HepG2 (cell line): ENCODE measurements around the gene WDR18. TPM values are rescaled to one million over a fixed set of nuclear protein-coding genes. Genes with fewer than 3 reads are reported as not detected.

ENCODE experiments used
- CCAR2 ChIP-seq: fragments of 200-400 bp; formaldehyde crosslinking; optimal IDR thresholded peaks from 2 replicates; pipeline ENCODE3; 2018; ENCODE audit warnings: low read depth, mild to moderate bottlenecking, low read length, moderate library complexity
- CREM ChIP-seq, 2 experiments: sonication (generic) in 1 of 2; formaldehyde crosslinking in 1 of 2; IDR thresholded peaks; 2 replicates each; pipeline versions ENCODE4 v1.4.0 to v1.6.1; 2016 to 2020; ENCODE audit warnings: antibody characterized with exemption in 1 of 2, mild to moderate bottlenecking in 1 of 2, missing genetic modification reagents in 1 of 2
- DNMT3B ChIP-seq: conservative IDR thresholded peaks from 2 replicates; pipeline ENCODE4 v1.6.1; 2016; ENCODE audit warnings: missing biosample characterization, control low read depth
- GLI4 ChIP-seq: sonication (generic); formaldehyde crosslinking; IDR thresholded peaks from 2 replicates; pipeline ENCODE4 v1.5.1; 2020; ENCODE audit warnings: missing genetic modification reagents, mild to moderate bottlenecking, moderate library complexity, borderline replicate concordance
- KLF6 ChIP-seq: IDR thresholded peaks from 2 replicates; pipeline ENCODE4 v1.8.0; 2016; ENCODE audit warnings: missing biosample characterization, missing genetic modification reagents
- PRMT3 ChIP-seq: sonication (generic); formaldehyde crosslinking; IDR thresholded peaks from 2 replicates; pipeline ENCODE4 v1.8.1; 2022; ENCODE audit warnings: low read depth, mild to moderate bottlenecking, moderate library complexity, missing genetic modification reagents, borderline replicate concordance
- REL ChIP-seq: sonication (generic); formaldehyde crosslinking; conservative IDR thresholded peaks from 2 replicates; pipeline ENCODE4 v1.8.0; 2022; ENCODE audit warnings: mild to moderate bottlenecking, missing genetic modification reagents, moderate library complexity
- REXO4 ChIP-seq: sonication (generic); formaldehyde crosslinking; IDR thresholded peaks from 2 replicates; pipeline ENCODE4 v1.8.0; 2022; ENCODE audit warnings: missing genetic modification reagents, mild to moderate bottlenecking, borderline replicate concordance
- SAFB2 ChIP-seq: sonication (generic); formaldehyde crosslinking; IDR thresholded peaks from 2 replicates; pipeline ENCODE4 v1.5.1; 2020; ENCODE audit warnings: missing genetic modification reagents, low read depth, mild to moderate bottlenecking, borderline replicate concordance
- TOE1 ChIP-seq: sonication (generic); formaldehyde crosslinking; IDR thresholded peaks from 2 replicates; pipeline ENCODE4 v1.4.0; 2020; ENCODE audit warnings: mild to moderate bottlenecking, missing genetic modification reagents
- ZFP37 ChIP-seq: sonication (generic); formaldehyde crosslinking; IDR thresholded peaks from 2 replicates; pipeline ENCODE4 v1.4.0; 2020; ENCODE audit warnings: missing genetic modification reagents, borderline replicate concordance
- ZFX ChIP-seq: sonication (generic); formaldehyde crosslinking; IDR thresholded peaks from 2 replicates; pipeline ENCODE4 v1.4.0; 2020; ENCODE audit warnings: mild to moderate bottlenecking, low read depth, missing genetic modification reagents, moderate library complexity
- ZNF317 ChIP-seq: sonication (generic); formaldehyde crosslinking; IDR thresholded peaks from 2 replicates; pipeline ENCODE4 v1.5.0; 2020; ENCODE audit warnings: mild to moderate bottlenecking, missing genetic modification reagents
- ZNF567 ChIP-seq: sonication (generic); formaldehyde crosslinking; IDR thresholded peaks from 2 replicates; pipeline ENCODE4 v1.8.1; 2023; ENCODE audit warnings: mild to moderate bottlenecking, missing genetic modification reagents, borderline replicate concordance
- ZNF577 ChIP-seq: sonication (generic); formaldehyde crosslinking; IDR thresholded peaks from 2 replicates; pipeline ENCODE4 v1.4.0; 2020; ENCODE audit warnings: mild to moderate bottlenecking, low read depth, missing genetic modification reagents, borderline replicate concordance
- ZNF761 ChIP-seq: sonication (generic); formaldehyde crosslinking; conservative IDR thresholded peaks from 2 replicates; pipeline ENCODE4 v1.4.0; 2020; ENCODE audit warnings: mild to moderate bottlenecking, missing genetic modification reagents
- ZNF839 ChIP-seq: sonication (generic); formaldehyde crosslinking; IDR thresholded peaks from 2 replicates; pipeline ENCODE4 v1.4.0; 2020; ENCODE audit warnings: missing genetic modification reagents, mild to moderate bottlenecking, borderline replicate concordance
- polyA plus RNA-seq, 8 experiments: library from polyadenylated mRNA; depleted of rRNA in 3 of 8; stranded (reverse) in 7 of 8; unstranded in 1 of 8; fragments of >200 nt; fragmentation: Illumina TruSeq in 4 of 8; extraction: Trizol in 4 of 8; gene quantifications; 2 replicates each; pipeline versions ENCODE4 v1.2.1 to v1.2.3, GENCODE V29; 2011 to 2016; ENCODE audit warnings: low read depth in 4 of 8, missing spikeins in 1 of 8, mixed read lengths in 1 of 8; ENCODE audit not compliant: insufficient read depth in 1 of 8
- total RNA-seq, 5 experiments: library from RNA; depleted of rRNA; stranded (reverse); fragments of >200 nt; fragmentation: Illumina TruSeq; extraction: Trizol; gene quantifications; 2 replicates each; pipeline ENCODE4 v1.2.3, GENCODE V29; 2016; ENCODE audit warnings: low read depth in 1 of 5
- TF ChIP-seq, protein P1 (sequence below): sonication (generic); formaldehyde crosslinking; IDR thresholded peaks from 2 replicates; pipeline ENCODE4 v1.4.0; 2020; ENCODE audit warnings: mild to moderate bottlenecking, missing genetic modification reagents
- TF ChIP-seq, protein P2 (sequence below): sonication (generic); formaldehyde crosslinking; IDR thresholded peaks from 2 replicates; pipeline ENCODE4 v1.4.0; 2020; ENCODE audit warnings: missing genetic modification reagents
- TF ChIP-seq, protein P3 (sequence below): sonication (generic); formaldehyde crosslinking; IDR thresholded peaks from 2 replicates; pipeline ENCODE4 v1.4.0; 2020; ENCODE audit warnings: missing genetic modification reagents

Gene WDR18
- total and polyA plus RNA-seq, 2 of the 13 experiments (the other 11 are each of a cell fraction or from before 2014, with no cell fraction given), result 36.4 to 47.6 TPM

DNA sequence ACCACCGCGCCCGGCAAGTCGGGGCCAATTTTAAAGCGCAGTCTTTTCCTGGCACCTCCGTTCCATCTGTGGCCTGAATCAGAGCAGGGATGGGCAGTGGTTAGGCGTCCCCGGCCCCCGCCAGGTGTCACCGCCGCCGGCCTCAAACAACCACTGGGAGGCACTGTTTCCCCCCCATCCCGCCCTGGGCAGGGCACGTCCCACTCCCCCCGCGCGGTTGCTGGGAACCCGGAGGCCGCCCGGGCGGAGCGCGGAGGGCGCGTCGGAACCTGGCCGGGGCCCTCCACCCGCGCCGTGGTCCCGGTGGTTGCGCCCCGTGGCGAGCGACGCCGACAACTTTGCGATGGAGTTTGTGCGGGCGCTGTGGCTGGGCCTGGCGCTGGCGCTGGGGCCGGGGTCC, 15.9 kb downstream of the WDR18 start, which contains the start of gene GRIN3B (continued):
- TF ChIP-seq ZNF761 (CRISPR knock-in tag) (no peak), ZFX (CRISPR knock-in tag) (peak; percentile 13), SAFB2 (CRISPR knock-in tag) (no peak), PRMT3 (no peak), GLI4 (CRISPR knock-in tag) (no peak), CCAR2 (no peak), REXO4 (CRISPR knock-in tag) (no peak), CREM (IDR thresholded peaks at IDR 0.05) (no peak), CREM (CRISPR knock-in tag; IDR thresholded peaks at IDR 0.05) (no peak), KLF6 (CRISPR knock-in tag) (no peak), ZNF577 (CRISPR knock-in tag) (no peak), ZNF567 (no peak), TOE1 (CRISPR knock-in tag) (no peak), ZNF317 (CRISPR knock-in tag) (no peak), ZNF839 (CRISPR knock-in tag) (no peak), ZFP37 (CRISPR knock-in tag) (no peak), REL (CRISPR knock-in tag) (no peak), DNMT3B (CRISPR knock-in tag) (no peak)
- TF ChIP-seq, protein P1, sequence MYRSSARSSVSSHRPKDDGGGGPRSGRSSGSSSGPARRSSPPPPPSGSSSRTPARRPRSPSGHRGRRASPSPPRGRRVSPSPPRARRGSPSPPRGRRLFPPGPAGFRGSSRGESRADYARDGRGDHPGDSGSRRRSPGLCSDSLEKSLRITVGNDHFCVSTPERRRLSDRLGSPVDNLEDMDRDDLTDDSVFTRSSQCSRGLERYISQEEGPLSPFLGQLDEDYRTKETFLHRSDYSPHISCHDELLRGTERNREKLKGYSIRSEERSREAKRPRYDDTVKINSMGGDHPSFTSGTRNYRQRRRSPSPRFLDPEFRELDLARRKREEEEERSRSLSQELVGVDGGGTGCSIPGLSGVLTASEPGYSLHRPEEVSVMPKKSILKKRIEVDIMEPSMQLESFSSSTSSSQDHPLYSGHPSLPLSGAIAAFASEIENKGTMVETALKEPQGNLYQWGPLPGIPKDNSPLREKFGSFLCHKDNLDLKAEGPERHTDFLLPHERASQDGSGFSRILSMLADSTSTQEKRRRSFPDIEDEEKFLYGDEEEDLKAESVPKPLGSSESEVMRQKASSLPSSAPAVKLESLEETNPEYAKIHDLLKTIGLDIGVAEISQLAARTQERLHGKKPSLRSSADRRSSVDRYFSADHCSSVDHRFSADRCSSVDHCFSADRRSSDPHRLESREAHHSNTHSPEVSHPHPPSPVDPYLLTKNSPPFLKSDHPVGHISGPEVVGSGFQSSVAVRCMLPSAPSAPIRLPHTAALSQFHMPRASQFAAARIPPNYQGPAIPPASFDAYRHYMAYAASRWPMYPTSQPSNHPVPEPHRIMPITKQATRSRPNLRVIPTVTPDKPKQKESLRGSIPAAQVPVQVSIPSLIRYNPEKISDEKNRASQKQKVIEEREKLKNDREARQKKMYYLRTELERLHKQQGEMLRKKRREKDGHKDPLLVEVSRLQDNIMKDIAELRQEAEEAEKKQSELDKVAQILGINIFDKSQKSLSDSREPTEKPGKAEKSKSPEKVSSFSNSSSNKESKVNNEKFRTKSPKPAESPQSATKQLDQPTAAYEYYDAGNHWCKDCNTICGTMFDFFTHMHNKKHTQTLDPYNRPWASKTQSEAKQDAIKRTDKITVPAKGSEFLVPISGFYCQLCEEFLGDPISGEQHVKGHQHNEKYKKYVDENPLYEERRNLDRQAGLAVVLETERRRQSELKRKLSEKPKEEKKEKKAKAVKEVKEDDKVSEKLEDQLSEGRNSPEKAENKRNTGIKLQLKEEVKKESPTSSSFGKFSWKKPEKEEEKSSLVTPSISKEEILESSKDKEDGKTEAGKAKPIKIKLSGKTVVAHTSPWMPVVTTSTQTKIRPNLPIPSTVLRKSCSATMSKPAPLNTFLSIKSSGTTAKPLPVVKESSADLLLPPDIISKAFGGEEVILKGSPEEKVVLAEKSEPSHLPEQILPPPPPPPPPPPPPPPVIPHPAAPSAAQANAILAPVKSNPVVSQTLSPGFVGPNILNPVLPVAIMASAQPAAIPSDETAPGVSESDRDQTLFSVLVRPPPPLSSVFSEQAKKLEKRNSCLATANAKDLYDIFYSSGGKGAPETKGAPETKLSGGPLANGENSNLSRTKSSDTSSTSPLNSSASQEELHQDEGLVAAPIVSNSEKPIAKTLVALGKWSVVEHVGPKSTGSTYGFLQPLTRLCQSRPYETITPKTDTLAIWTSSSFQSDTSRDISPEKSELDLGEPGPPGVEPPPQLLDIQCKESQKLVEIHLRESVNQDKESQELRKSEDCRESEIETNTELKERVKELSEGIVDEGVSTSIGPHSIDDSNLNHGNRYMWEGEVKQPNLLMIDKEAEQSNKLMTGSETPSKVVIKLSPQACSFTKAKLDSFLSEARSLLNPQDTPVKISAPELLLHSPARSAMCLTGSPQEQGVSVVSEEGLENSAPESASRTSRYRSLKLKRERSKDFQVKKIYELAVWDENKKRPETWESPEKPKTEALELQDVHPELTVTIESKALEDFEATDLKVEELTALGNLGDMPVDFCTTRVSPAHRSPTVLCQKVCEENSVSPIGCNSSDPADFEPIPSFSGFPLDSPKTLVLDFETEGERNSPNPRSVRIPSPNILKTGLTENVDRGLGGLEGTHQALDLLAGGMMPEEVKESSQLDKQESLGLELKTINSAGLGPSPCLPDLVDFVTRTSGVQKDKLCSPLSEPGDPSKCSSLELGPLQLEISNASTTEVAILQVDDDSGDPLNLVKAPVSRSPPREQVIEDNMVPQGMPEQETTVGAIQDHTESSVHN (CRISPR knock-in tag), result no peak
- TF ChIP-seq, protein P2, sequence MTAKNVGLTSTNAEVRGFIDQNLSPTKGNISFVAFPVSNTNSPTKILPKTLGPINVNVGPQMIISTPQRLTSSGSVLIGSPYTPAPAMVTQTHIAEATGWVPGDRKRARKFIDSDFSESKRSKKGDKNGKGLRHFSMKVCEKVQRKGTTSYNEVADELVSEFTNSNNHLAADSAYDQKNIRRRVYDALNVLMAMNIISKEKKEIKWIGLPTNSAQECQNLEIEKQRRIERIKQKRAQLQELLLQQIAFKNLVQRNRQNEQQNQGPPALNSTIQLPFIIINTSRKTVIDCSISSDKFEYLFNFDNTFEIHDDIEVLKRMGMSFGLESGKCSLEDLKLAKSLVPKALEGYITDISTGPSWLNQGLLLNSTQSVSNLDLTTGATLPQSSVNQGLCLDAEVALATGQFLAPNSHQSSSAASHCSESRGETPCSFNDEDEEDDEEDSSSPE (CRISPR knock-in tag), result no peak; the same call in 1 of the 2 replicates
- TF ChIP-seq, protein P3, sequence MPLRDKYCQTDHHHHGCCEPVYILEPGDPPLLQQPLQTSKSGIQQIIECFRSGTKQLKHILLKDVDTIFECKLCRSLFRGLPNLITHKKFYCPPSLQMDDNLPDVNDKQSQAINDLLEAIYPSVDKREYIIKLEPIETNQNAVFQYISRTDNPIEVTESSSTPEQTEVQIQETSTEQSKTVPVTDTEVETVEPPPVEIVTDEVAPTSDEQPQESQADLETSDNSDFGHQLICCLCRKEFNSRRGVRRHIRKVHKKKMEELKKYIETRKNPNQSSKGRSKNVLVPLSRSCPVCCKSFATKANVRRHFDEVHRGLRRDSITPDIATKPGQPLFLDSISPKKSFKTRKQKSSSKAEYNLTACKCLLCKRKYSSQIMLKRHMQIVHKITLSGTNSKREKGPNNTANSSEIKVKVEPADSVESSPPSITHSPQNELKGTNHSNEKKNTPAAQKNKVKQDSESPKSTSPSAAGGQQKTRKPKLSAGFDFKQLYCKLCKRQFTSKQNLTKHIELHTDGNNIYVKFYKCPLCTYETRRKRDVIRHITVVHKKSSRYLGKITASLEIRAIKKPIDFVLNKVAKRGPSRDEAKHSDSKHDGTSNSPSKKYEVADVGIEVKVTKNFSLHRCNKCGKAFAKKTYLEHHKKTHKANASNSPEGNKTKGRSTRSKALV (CRISPR knock-in tag), result peak; percentile 36; the same call in 1 of the 2 replicates
